Pancreas (tissue), 10 donors: ENCODE results near the gene TOR2A. TPM values are rescaled to one million over a fixed set of nuclear protein-coding genes. Genes with fewer than 3 reads are reported as not detected.

Experiments used
- ATAC-seq, 4 donors: fragments of 200-7000 bp; cut with Tn5 transposase; one replicate each; pipeline versions ENCODE4 v1.8.0 to v1.9.1; 2020; ENCODE audit warnings: mild to moderate bottlenecking in 4 of 4, moderate library complexity in 4 of 4
- DNase-seq, 6 donors: peaks; one replicate each; pipeline ENCODE4 v3.0.0-alpha.2; 2020
- FAIRE-seq: peaks from 2 replicates; lab custom pipeline; 2012; peaks lifted over from hg19 to GRCh38; lab: Jason Lieb, UNC
- H3K27ac ChIP-seq, 4 donors: fragments of 200-600 bp; sonication (generic); 1 replicate in 3 of 4; 2 replicates in 1 of 4; pipeline versions ENCODE4 v1.5.0 to v1.8.0; 2020
- H3K27me3 ChIP-seq, 4 donors: fragments of 200-600 bp; one replicate each; pipeline ENCODE4 v1.8.0; 2021
- H3K36me3 ChIP-seq, 3 donors: fragments of 200-600 bp; sonication (generic) in 1 of 3; one replicate each; pipeline versions ENCODE4 v1.5.0 to v1.8.0; 2020 to 2021
- H3K4me1 ChIP-seq, 3 donors: fragments of 200-600 bp; one replicate each; pipeline ENCODE4 v1.8.0; 2021
- H3K4me3 ChIP-seq, 4 donors: fragments of 200-600 bp; sonication (generic) in 2 of 4; one replicate each; pipeline versions ENCODE4 v1.5.0 to v1.8.0; 2020 to 2021
- H3K9me3 ChIP-seq, 4 donors: fragments of 200-600 bp; one replicate each; pipeline ENCODE4 v1.8.0; 2021
- WGBS, 2 donors: extraction: QIAGEN DNeasy Blood & Tissue Kit; methylation state at CpG; one replicate each; pipeline ENCODE4 v1.1.7; 2013; 5-methylcytosine and 5-hydroxymethylcytosine counted together
- intact Hi-C, 3 donors: fragments of 100-400 bp; cut with DNase I; formaldehyde crosslinking; loops; one replicate each; pipeline versions ENCODE4 v1.11.1 to v1.14.2; 2022
- polyA plus RNA-seq, 2 donors: library from polyadenylated mRNA; stranded (reverse); fragments of 200-250 nt; gene quantifications; one replicate each; pipeline ENCODE4 v1.2.3, GENCODE V29; 2013
- total RNA-seq, 6 donors: library from RNA; stranded (reverse); fragmentation: NEBNext Ultra II Directional in 4 of 6; extraction: Animal tissue kit (Norgen Biotek cat#: 25700) in 4 of 6; gene quantifications; one replicate each; pipeline versions ENCODE4 v1.2.1 to v1.2.4, GENCODE V29; 2021 to 2023
- TF ChIP-seq, protein P1 (sequence below), 4 donors: fragments of 200-600 bp; sonication (generic) in 3 of 4; IDR thresholded peaks; one replicate each; pipeline versions ENCODE4 v1.5.0 to v1.8.0; 2021; ENCODE audit warnings: antibody characterized with exemption in 4 of 4
- donor health status: healthy with polysubstance abuse.
- donor health status: DM: no; HTN: no; CAD: no; lungs with moderate emphysema.
- donor health status: DM: no; HTN: no; CAD: no.
- donor health status: control.
- donor health status: control.
- donor health status: Bipolar disorder and iron deficiency.
- donor health status: DM: yes; HTN: yes; CAD: no.
- donor health status: DM: no; HTN: no; CAD: no.
- donor health status: DM: no; HTN: no; CAD: no.
- donor health status: DM: yes; HTN: yes; CAD: no.

The TOR2A gene
- total and polyA plus RNA-seq, 8 donors = 4.2 to 17.5 (median 6.1) TPM

DNA sequence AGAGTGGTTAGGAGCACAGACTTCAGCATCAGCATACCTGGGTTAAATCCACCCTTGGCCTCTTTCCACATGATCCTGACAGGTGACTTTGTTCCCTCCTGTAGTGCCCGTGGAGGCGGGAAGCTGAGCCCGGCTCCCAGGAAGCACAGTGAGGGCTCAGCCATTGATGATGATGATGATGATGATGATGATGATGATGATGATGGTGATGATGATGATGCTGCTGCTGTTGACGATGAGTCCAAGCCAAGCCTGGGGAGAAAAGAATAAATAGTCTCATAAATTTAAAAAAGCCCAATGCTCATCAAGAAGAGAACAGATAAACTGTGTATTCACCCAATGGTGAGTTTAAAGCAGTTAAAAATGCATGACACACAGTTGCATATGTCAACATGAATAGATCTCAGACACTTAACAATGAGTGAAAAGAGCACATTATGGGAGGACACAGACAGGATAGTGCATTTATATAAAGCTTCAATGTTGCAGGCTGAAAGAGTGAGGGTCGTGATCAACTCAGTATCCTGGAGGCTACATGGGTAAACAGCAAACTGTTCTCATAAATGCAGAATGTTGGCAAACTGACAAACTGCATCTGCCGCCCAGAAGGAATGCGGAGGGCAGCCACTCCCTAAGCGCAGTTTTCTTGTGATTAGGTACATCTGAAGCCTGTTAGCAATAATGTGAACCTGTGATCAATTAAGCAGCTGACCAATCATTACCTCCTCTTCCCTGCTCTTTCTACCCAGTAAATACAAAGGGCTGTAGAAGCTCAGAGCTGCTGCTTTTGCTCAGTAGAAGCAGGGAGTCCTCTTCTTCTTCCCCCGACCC lies 40.0 kb downstream of the TOR2A start:
- Histone ChIP-seq H3K36me3 (no peaks in the 10 kb centered on the region), H3K4me1 (peaks cover 4 to 7% (median 5%) of the 10 kb centered on the region in 3 donors), H3K9me3 (no peaks in the 10 kb centered on the region), H3K27ac (no peak overlapping the region), H3K27me3 (no peaks in the 10 kb centered on the region), H3K4me3 (no peak overlapping the region)
- no peak for DNase-seq
- no peak for FAIRE-seq
- intact Hi-C loops = no loop called here
- TF ChIP-seq, protein P1, sequence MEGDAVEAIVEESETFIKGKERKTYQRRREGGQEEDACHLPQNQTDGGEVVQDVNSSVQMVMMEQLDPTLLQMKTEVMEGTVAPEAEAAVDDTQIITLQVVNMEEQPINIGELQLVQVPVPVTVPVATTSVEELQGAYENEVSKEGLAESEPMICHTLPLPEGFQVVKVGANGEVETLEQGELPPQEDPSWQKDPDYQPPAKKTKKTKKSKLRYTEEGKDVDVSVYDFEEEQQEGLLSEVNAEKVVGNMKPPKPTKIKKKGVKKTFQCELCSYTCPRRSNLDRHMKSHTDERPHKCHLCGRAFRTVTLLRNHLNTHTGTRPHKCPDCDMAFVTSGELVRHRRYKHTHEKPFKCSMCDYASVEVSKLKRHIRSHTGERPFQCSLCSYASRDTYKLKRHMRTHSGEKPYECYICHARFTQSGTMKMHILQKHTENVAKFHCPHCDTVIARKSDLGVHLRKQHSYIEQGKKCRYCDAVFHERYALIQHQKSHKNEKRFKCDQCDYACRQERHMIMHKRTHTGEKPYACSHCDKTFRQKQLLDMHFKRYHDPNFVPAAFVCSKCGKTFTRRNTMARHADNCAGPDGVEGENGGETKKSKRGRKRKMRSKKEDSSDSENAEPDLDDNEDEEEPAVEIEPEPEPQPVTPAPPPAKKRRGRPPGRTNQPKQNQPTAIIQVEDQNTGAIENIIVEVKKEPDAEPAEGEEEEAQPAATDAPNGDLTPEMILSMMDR (IDR thresholded peaks at IDR 0.05) = no peak
- ATAC-seq = no peak
- WGBS, 2 donors = 64 to 70% methylated on average over 9 of the region's 9 CpGs

DNA sequence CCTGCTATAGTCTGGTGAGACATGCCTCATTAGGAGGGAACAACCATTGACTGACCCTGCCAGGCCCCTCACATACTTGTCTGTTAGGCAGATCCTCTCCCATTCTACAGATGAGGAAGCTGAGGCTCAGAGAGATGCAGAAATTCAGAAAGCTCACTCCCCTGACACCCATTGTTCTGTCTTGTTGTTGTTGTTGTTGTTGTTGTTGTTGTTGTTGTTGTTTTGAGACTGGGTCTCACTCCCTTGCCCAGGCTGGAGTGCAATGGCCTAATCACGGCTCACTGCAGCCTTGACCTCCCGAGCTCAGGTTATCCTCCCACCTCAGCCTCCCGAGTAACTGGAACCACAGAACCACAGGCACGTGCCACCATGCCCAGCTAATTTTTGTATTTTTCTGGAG lies 41.4 kb downstream of the TOR2A start:
- Histone ChIP-seq H3K27me3 (no peaks in the 10 kb centered on the region), H3K4me1 (no peaks in the 10 kb centered on the region), H3K36me3 (no peaks in the 10 kb centered on the region), H3K27ac (no peak overlapping the region), H3K9me3 (no peaks in the 10 kb centered on the region), H3K4me3 (no peak overlapping the region)
- intact Hi-C loops = no loop called here
- 88 to 93% methylated on average over 4 of the region's 4 CpGs for WGBS, 2 donors
- no peak for ATAC-seq
- DNase-seq = no peak
- TF ChIP-seq, protein P1 (IDR thresholded peaks at IDR 0.05) = no peak
- FAIRE-seq = no peak

DNA sequence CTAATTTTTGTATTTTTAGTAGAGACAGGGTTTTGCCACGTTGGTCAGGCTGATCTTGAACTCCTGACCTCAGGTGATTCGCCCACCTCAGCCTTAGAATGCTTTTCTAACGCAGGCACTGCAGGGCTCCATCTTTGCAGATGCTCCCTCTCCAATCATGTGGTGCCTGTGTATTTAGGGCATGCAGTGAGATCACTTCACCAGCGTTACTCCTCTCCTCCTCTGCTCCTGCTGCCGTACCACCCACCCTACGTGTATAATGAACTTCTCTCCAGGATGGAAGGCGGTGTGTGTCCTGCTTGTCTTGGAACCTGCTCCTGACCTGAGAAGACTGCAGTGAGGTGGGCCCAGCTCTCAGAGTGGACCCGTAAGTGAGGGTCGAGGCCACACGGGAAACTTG lies 42.0 kb downstream of the TOR2A start:
- ATAC-seq (no peak), DNase-seq (no peak), FAIRE-seq (no peak)
- TF ChIP-seq, protein P1 (IDR thresholded peaks at IDR 0.05) = no peak
- H3K27me3 ChIP-seq = no peaks in the 10 kb centered on the region
- H3K4me3 ChIP-seq = no peak overlapping the region
- no peak overlapping the region for H3K27ac ChIP-seq
- no peaks in the 10 kb centered on the region for H3K36me3 ChIP-seq
- intact Hi-C loops = no loop called here
- H3K9me3 ChIP-seq = no peaks in the 10 kb centered on the region
- H3K4me1 ChIP-seq = no peaks in the 10 kb centered on the region
- WGBS, 2 donors = 89 to 91% methylated on average over 10 of the region's 10 CpGs

DNA sequence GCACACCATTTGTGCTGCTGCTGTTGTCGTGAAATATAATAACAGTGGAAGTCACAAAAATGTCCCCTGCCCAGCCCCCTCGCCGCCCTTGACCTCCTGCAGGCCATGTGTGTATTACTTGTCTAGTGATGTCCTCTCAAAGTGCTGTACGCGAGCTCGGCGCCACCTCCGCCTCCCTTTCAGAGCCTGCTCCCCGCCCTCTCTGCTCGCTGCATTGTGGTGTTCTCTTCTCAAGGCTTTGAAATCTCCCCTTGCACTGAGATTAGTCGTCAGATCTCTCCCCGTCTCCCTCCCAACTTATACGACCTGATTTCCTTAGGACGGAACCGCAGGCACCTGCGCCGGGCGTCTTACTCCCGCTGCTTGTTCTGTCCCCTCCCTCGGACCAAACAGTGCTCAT lies 43.0 kb downstream of the TOR2A start:
- no peak for DNase-seq
- Histone ChIP-seq H3K4me1 (no peaks in the 10 kb centered on the region), H3K27ac (no peak overlapping the region), H3K27me3 (no peaks in the 10 kb centered on the region), H3K4me3 (no peak overlapping the region), H3K36me3 (no peaks in the 10 kb centered on the region), H3K9me3 (no peaks in the 10 kb centered on the region)
- WGBS, 2 donors = 86 to 88% methylated on average over 20 of the region's 20 CpGs
- FAIRE-seq = no peak
- no peak for ATAC-seq
- intact Hi-C loops = no loop called here
- TF ChIP-seq, protein P1 (IDR thresholded peaks at IDR 0.05) = no peak

DNA sequence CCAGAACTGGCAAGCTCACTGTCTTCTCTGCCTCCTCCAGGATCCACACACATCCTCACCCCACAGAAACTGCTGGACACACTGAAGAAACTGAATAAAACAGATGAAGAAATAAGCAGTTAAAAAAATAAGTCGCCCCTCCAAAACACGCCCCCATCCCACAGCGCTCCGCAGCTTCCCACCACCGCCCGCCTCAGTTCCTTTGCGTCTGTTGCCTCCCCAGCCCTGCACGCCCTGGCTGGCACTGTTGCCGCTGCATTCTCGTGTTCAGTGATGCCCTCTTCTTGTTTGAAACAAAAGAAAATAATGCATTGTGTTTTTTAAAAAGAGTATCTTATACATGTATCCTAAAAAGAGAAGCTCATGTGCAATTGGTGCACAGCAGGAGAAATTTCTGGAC lies 44.4 kb downstream of the TOR2A start:
- intact Hi-C loops = no loop called here

More for the DNA sequence above, 44.4 kb downstream of the TOR2A start:
- TF ChIP-seq, protein P1 (IDR thresholded peaks at IDR 0.05) = no peak
- DNase-seq = no peak
- ATAC-seq = no peak
- Histone ChIP-seq H3K27ac (no peak overlapping the region), H3K27me3 (no peaks in the 10 kb centered on the region), H3K4me1 (no peaks in the 10 kb centered on the region), H3K9me3 (no peaks in the 10 kb centered on the region), H3K36me3 (no peaks in the 10 kb centered on the region), H3K4me3 (no peak overlapping the region)
- 91 to 94% methylated on average over 10 of the region's 10 CpGs for WGBS, 2 donors
- no peak for FAIRE-seq
